Loucy (cell line): ENCODE data around the gene KCNMB2.

Experiments
- CTCF ChIP-seq: fragments of 200-600 bp; sonication (generic); conservative IDR thresholded peaks from 2 replicates; pipeline ENCODE4 v1.5.1; 2014; ENCODE audit warnings: mild to moderate bottlenecking, antibody characterized with exemption, low read length
- EZH2phosphoT487 ChIP-seq: fragments of 200-600 bp; IDR thresholded peaks from 2 replicates; pipeline ENCODE4 v1.6.1; 2018; ENCODE audit warnings: antibody characterized with exemption, mild to moderate bottlenecking, moderate library complexity, borderline replicate concordance

GRCh38 chr3:178808748-178809147 lies 272.5 kb downstream of the KCNMB2 start:
- TF ChIP-seq CTCF (no peak), EZH2phosphoT487 (no peak)
